Coronary artery (tissue), 2 donors: ENCODE data around the gene PDE9A.
"Not testable (repeated sequence)": the region's sequence is repeated elsewhere in the genome, so short reads cannot be mapped to it uniquely, and the experiment has no call there.

Source experiments
- DNase-seq: peaks from one replicate; pipeline ENCODE4 v3.0.0-alpha.2; 2017; ENCODE audit warnings: low spot score
- H3K27ac ChIP-seq, 2 donors: fragments of 200-600 bp; sonication (generic); one replicate each; pipeline ENCODE4 v1.5.1; 2016 to 2019
- H3K4me3 ChIP-seq: fragments of 200-600 bp; sonication (generic); 2 replicates; pipeline ENCODE4 v1.5.1; 2016; ENCODE audit warnings: mild to moderate bottlenecking, moderate library complexity
- TF ChIP-seq, protein P1 (sequence below): fragments of 200-600 bp; sonication (generic); IDR thresholded peaks from one replicate; pipeline ENCODE4 v1.5.1; 2019; ENCODE audit warnings: antibody characterized with exemption

PDE9A gene

DNA sequence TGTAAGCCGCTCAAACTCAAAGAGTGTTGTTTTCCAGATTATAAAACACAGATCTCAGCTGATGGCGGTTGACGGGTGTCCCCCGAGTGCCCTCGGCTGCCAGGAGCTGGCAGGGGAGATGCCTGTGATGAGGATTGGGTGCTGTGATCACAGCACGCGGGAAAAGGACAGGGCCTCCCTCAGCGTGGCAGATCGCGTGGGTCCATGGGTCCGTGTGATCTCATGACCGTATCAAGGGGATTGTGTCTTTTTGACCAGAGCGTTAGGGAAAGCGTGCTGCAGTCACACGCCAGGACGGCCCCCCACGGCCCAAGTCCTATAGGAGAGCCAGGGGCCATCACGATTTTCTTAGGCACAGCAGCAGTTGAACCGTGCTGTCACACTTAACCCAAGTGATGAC, 51.9 kb downstream of the PDE9A start:
- no peak for DNase-seq
- TF ChIP-seq, protein P1, sequence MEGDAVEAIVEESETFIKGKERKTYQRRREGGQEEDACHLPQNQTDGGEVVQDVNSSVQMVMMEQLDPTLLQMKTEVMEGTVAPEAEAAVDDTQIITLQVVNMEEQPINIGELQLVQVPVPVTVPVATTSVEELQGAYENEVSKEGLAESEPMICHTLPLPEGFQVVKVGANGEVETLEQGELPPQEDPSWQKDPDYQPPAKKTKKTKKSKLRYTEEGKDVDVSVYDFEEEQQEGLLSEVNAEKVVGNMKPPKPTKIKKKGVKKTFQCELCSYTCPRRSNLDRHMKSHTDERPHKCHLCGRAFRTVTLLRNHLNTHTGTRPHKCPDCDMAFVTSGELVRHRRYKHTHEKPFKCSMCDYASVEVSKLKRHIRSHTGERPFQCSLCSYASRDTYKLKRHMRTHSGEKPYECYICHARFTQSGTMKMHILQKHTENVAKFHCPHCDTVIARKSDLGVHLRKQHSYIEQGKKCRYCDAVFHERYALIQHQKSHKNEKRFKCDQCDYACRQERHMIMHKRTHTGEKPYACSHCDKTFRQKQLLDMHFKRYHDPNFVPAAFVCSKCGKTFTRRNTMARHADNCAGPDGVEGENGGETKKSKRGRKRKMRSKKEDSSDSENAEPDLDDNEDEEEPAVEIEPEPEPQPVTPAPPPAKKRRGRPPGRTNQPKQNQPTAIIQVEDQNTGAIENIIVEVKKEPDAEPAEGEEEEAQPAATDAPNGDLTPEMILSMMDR = no peak
- H3K27ac ChIP-seq = no peak overlapping the region

DNA sequence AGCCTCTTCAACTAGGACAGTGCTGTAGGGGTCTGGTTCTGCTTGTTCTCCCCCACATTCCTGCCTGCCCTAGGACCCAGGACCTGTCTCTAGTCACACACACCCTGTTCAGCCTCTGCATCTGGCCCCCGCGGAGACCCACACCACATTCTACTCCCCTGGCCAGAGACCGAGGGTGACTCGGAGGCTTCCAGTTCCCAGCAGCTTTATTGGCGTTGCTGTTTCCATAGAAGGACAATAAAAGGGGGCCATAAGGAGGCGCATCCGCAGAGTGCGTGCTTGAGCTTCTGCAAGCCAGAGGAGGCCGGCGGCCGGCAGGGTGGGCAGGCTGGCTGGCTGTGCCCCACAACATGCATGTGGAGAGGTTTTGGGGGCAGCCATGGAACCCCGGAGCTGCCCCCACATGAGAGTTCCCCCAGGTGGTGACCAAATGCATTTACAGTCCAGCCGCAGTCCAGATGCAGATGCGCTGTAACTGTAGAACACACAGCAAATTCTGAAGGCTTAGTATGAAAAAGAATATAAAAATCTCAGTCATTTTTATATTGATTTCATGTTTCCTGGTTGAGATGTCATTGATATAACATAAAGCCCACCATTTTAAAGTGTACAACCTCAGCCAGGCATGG, 52.4 kb downstream of the PDE9A start:
- TF ChIP-seq, protein P1 = no peak
- DNase-seq = no peak
- H3K4me3 ChIP-seq = no peak overlapping the region
- no peak overlapping the region for H3K27ac ChIP-seq

More for the DNA sequence above, 51.9 kb downstream of the PDE9A start:
- no peak overlapping the region for H3K4me3 ChIP-seq

DNA sequence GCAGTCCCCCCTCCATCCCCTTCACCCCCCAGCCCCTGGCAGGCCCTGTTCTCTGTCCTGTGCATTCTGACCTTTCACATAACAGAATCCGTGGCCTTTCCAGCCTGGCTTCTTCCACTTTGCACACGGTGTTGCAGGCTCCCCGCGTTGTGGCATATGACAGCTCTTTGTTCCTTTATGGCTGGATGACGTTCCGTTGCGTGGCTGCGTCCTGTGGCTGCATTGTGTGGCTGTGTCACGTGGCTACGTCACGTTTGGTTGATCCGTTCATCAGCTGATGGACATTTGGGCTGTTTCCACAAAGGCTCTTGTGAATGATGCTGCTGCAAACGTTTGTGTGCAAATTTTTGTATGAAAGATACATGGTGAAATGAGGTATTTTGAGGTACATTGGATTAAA, 53.3 kb downstream of the PDE9A start:
- TF ChIP-seq, protein P1 = no peak
- no peak for DNase-seq
- H3K27ac ChIP-seq = no peak overlapping the region

DNA sequence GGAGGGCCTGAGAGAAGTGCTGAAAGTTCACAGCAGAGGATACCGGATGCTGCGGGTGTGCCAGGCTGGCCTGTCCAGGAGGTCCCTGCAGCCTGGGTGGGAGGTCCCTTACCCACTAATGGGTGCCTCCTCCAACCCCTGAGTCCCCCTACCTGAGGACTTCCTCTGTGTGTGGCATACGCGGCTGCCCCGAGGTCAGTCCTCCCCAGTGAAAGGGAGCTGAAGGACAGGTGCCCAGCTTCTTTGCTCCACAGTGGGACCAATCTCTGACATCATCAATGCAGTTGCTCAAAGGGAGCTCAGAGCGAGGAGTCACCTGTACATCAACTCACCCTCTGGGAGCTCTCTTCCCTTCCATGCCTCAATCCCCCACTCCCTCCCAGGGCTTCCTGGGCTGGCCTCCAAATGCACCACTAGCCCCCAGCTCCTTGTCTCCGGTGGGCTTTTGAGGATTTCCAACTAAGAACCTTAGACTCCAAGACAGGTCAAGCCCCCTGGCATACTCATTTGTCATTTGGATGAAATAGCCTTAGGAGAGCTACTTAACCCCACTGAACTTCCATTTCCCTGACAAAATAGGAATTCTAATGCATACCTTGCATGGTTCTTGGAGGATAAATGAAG, 53.9 kb downstream of the PDE9A start:
- H3K27ac ChIP-seq = no peak overlapping the region
- DNase-seq = no peak
- no peak overlapping the region for H3K4me3 ChIP-seq
- TF ChIP-seq, protein P1 = no peak

More for the DNA sequence above, 53.3 kb downstream of the PDE9A start:
- no peak overlapping the region for H3K4me3 ChIP-seq

DNA sequence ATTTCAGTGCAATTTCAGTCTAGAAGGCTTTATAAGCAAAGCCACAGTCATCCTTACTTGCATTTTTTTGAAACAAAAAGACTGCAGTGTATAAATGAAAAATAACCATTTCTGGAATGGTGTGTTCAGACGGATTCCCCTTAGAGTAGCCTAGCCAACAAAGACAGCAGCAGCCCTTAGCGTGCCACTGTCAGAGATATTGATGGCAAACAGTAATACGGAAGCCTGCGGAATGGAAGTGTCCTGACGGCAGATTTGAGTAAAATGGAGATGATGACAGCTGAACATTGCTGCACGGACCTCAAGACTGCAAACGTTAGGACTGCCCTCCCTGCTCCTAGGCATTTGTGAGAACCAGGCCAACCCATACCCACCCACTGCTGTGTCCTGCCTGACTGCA, 54.7 kb downstream of the PDE9A start:
- TF ChIP-seq, protein P1 = no peak
- no peak overlapping the region for H3K27ac ChIP-seq
- H3K4me3 ChIP-seq = no peak overlapping the region
- no peak for DNase-seq

DNA sequence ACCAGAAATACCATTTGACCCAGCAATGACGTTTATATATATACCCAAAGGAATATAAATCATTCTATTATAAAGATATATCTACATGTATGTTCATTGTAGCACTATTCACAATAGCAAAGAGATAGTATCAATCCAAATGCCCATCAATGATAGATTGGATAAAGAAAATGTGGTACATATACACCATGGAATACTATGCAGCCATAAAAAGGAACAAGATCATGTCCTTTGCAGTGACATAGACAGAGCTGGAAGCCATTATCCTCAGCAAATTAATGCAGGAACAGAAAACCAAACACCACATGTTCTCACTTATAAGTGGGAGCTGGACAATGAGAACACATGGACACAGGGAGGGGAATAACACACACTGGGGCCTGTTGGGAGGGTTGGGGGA, 55.5 kb downstream of the PDE9A start:
- not testable (repeated sequence) for H3K27ac ChIP-seq, H3K4me3 ChIP-seq, DNase-seq

DNA sequence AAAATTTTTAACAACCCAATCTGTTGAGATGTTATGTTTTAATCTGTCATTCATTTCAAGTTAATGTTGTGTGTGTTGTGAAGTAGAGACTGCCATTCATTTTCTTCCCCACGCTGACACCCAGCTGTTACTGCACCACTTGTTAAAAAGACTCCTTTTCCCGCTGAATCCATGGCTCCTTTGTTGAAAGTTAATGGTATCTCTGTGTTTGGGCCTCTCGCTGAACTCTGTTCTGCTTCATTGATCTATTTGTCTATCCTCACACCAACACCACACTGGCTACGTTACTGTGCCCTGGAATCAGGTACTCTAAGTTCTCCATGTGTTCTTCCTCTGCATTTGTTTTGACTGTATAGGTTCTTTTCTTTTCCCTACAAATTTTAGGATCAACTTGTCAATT, 58.2 kb downstream of the PDE9A start:
- no peak for DNase-seq
- no peak overlapping the region for H3K4me3 ChIP-seq
- TF ChIP-seq, protein P1 = no peak
- no peak overlapping the region for H3K27ac ChIP-seq

DNA sequence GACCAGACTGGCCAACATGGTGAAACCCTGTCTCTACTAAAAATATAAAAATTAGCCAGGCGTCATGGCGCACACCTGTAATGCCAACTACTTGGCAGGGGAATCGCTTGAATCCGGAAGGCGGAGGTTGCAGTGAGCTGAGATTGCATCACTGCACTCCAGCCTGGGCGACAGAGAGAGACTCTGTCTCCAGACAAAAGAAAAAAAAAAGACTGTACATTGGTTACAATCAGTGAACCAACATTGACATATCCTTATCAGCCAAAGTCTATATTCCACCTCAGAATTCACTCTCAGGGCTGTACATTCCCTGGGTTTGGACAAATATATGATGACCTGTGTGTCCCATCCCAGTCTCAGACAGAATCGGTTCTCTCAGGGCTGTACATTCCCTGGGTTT, 62.0 kb downstream of the PDE9A start:
- H3K4me3 ChIP-seq, H3K27ac ChIP-seq, DNase-seq: not testable (repeated sequence)
